H1 (cell line): Measurements from ENCODE around the gene IGF2BP3. TPM values are rescaled to one million over a fixed set of nuclear protein-coding genes. Genes with fewer than 3 reads are reported as not detected.

Experiments used
- CTCF ChIA-PET: fragments of 300-600 bp; sonication (Branson Sonifier 250); formaldehyde crosslinking; loops from one replicate; lab custom pipeline; 2021; ENCODE audit not compliant: partially characterized antibody; lab: Charles Lee
- POLR2A ChIA-PET: fragments of 300-600 bp; sonication (Branson Sonifier 250); formaldehyde crosslinking; loops from one replicate; lab custom pipeline; 2021; ENCODE audit warnings: inconsistent platforms; ENCODE audit not compliant: partially characterized antibody; lab: Charles Lee
- DNase-seq, 2 experiments: peaks; one replicate each; pipeline versions ENCODE4 v3.0.0 to v3.0.0-alpha.2; 2010 to 2022; ENCODE audit warnings: low spot score in 2 of 2, low read depth in 1 of 2, mixed read lengths in 1 of 2
- FAIRE-seq: peaks from 2 replicates; lab custom pipeline; 2011; peaks lifted over from hg19 to GRCh38; lab: Jason Lieb, UNC
- H2AFZ ChIP-seq: 2 replicates; pipeline ENCODE4 v1.8.1; 2012; ENCODE audit warnings: low read length, inconsistent platforms
- H2AK5ac ChIP-seq: 2 replicates; pipeline ENCODE4 v1.6.1; 2013; ENCODE audit warnings: low read depth, low read length
- H2BK120ac ChIP-seq: replicated peaks from 2 replicates; pipeline ENCODE3; 2013; ENCODE audit warnings: low read depth, low read length, inconsistent platforms
- H2BK12ac ChIP-seq: 2 replicates; pipeline ENCODE4 v1.6.1; 2013; ENCODE audit warnings: low read depth, low read length
- H2BK15ac ChIP-seq: 2 replicates; pipeline ENCODE4 v1.6.1; 2013; ENCODE audit warnings: low read length
- H2BK20ac ChIP-seq: 2 replicates; pipeline ENCODE4 v1.6.1; 2013; ENCODE audit warnings: low read length
- H2BK5ac ChIP-seq: 2 replicates; pipeline ENCODE4 v1.6.1; 2013; ENCODE audit warnings: low read depth, low read length
- H3K14ac ChIP-seq: 2 replicates; pipeline ENCODE4 v1.6.1; 2013; ENCODE audit warnings: inconsistent platforms; ENCODE audit not compliant: insufficient read length
- H3K18ac ChIP-seq: 2 replicates; pipeline ENCODE4 v1.6.1; 2013; ENCODE audit warnings: low read length; ENCODE audit errors: extremely low read depth
- H3K23ac ChIP-seq: 2 replicates; pipeline ENCODE4 v1.6.1; 2013; ENCODE audit warnings: inconsistent platforms; ENCODE audit not compliant: insufficient read length
- H3K23me2 ChIP-seq: 2 replicates; pipeline ENCODE4 v1.6.1; 2013; ENCODE audit warnings: low read depth, low read length
- H3K27ac ChIP-seq: 2 replicates; pipeline ENCODE4 v1.6.1; 2011; ENCODE audit warnings: low read depth, low read length, inconsistent platforms
- H3K27me3 ChIP-seq, 4 experiments: replicated peaks in 1 of 4; 1 replicate in 1 of 4; 2 replicates in 3 of 4; pipeline versions ENCODE4 v1.6.1 to v1.8.1; 2011 to 2013; ENCODE audit warnings: low read length in 3 of 4, mild to moderate bottlenecking in 3 of 4, inconsistent platforms in 2 of 4, mixed read lengths in 2 of 4, moderate library complexity in 1 of 4; ENCODE audit not compliant: control insufficient read depth in 3 of 4, insufficient read depth in 3 of 4; ENCODE audit errors: extremely low read depth in 1 of 4
- H3K36me3 ChIP-seq, 4 experiments: 2 replicates each; pipeline versions ENCODE4 v1.6.1 to v1.8.1; 2011 to 2013; ENCODE audit warnings: mild to moderate bottlenecking in 4 of 4, low read length in 3 of 4, moderate library complexity in 2 of 4, control low read depth in 1 of 4, inconsistent platforms in 1 of 4; ENCODE audit not compliant: insufficient read depth in 4 of 4, control insufficient read depth in 2 of 4
- H3K4ac ChIP-seq: replicated peaks from 2 replicates; pipeline ENCODE3; 2013; ENCODE audit warnings: low read length, low read depth, mixed read lengths, inconsistent platforms; ENCODE audit not compliant: insufficient read length
- H3K4me1 ChIP-seq, 4 experiments: replicated peaks in 1 of 4; 1 replicate in 1 of 4; 2 replicates in 3 of 4; pipeline versions ENCODE4 v1.6.1 to v1.8.1; 2011 to 2013; ENCODE audit warnings: low read length in 3 of 4, inconsistent platforms in 2 of 4, mixed read lengths in 1 of 4; ENCODE audit not compliant: insufficient read depth in 4 of 4, control insufficient read depth in 3 of 4
- H3K4me2 ChIP-seq, 2 experiments: 2 replicates each; pipeline versions ENCODE4 v1.6.1 to v1.8.1; 2011 to 2013; ENCODE audit warnings: low read depth in 2 of 2, low read length in 2 of 2, control low read depth in 1 of 2, inconsistent platforms in 1 of 2, mild to moderate bottlenecking in 1 of 2; ENCODE audit not compliant: insufficient read depth in 1 of 2
- H3K4me3 ChIP-seq, 4 experiments: fragments of 200-600, 300-600 bp in 1 of 4; sonication (generic), shearing (Covaris generic), sonication (Bioruptor Twin) in 1 of 4; 2 replicates each; pipeline versions ENCODE4 v1.5.1 to v1.8.1; 2011 to 2016; ENCODE audit warnings: low read length in 4 of 4, low read depth in 3 of 4, control low read depth in 2 of 4, inconsistent platforms in 2 of 4, mild to moderate bottlenecking in 2 of 4, mixed read lengths in 1 of 4, moderate library complexity in 1 of 4; ENCODE audit not compliant: insufficient read depth in 2 of 4; ENCODE audit errors: extremely low read depth in 1 of 4
- H3K56ac ChIP-seq: replicated peaks from 2 replicates; pipeline ENCODE3; 2013; ENCODE audit warnings: low read depth, mild to moderate bottlenecking, mixed read lengths, low read length, inconsistent platforms; ENCODE audit not compliant: insufficient read length
- H3K79me1 ChIP-seq: 2 replicates; pipeline ENCODE4 v1.6.1; 2013; ENCODE audit warnings: low read depth, low read length, control low read depth
- H3K79me2 ChIP-seq, 2 experiments: 2 replicates each; pipeline versions ENCODE4 v1.6.1 to v1.8.1; 2012 to 2013; ENCODE audit warnings: low read length in 2 of 2, mild to moderate bottlenecking in 2 of 2, inconsistent platforms in 1 of 2; ENCODE audit not compliant: insufficient read depth in 2 of 2, control insufficient read depth in 1 of 2
- H3K9ac ChIP-seq, 4 experiments: replicated peaks in 1 of 4; 1 replicate in 1 of 4; 2 replicates in 3 of 4; pipeline versions ENCODE4 v1.6.1 to v1.8.1; 2011 to 2013; ENCODE audit warnings: low read depth in 3 of 4, low read length in 3 of 4, control low read depth in 2 of 4, mild to moderate bottlenecking in 2 of 4, moderate library complexity in 2 of 4, inconsistent platforms in 1 of 4; ENCODE audit errors: extremely low read depth in 1 of 4
- H3K9me3 ChIP-seq, 2 experiments: 2 replicates each; pipeline versions ENCODE4 v1.6.1 to v1.8.1; 2012 to 2013; ENCODE audit warnings: mild to moderate bottlenecking in 2 of 2, moderate library complexity in 2 of 2, control low read depth in 1 of 2, inconsistent platforms in 1 of 2, low read depth in 1 of 2, low read length in 1 of 2, mixed read lengths in 1 of 2; ENCODE audit not compliant: insufficient read depth in 2 of 2
- H4K20me1 ChIP-seq, 2 experiments: replicated peaks in 1 of 2; 2 replicates each; pipeline versions ENCODE3 to v1.8.1; 2011 to 2013; ENCODE audit warnings: inconsistent platforms in 2 of 2, low read length in 2 of 2, mild to moderate bottlenecking in 1 of 2; ENCODE audit not compliant: insufficient read depth in 2 of 2, control insufficient read depth in 1 of 2
- H4K5ac ChIP-seq: 2 replicates; pipeline ENCODE4 v1.6.1; 2013; ENCODE audit warnings: low read length, low read depth, mixed read lengths, inconsistent platforms; ENCODE audit not compliant: insufficient read length
- H4K8ac ChIP-seq: 2 replicates; pipeline ENCODE4 v1.8.0; 2013; ENCODE audit warnings: mild to moderate bottlenecking, moderate library complexity, low read length, inconsistent platforms; ENCODE audit not compliant: insufficient read depth; ENCODE audit errors: extremely low read depth
- H4K91ac ChIP-seq: replicated peaks from 2 replicates; pipeline ENCODE3; 2013; ENCODE audit warnings: low read length, mixed read lengths, inconsistent platforms; ENCODE audit not compliant: insufficient read length
- HDAC2 ChIP-seq, 2 experiments: fragments of 300-600 bp in 1 of 2; sonication (generic) in 1 of 2; IDR thresholded peaks; 2 replicates each; pipeline ENCODE4 v1.6.1; 2011 to 2012; ENCODE audit warnings: low read depth in 2 of 2, low read length in 2 of 2, mild to moderate bottlenecking in 2 of 2, moderate library complexity in 2 of 2, borderline replicate concordance in 1 of 2, inconsistent platforms in 1 of 2
- NRF1 ChIP-seq: IDR thresholded peaks from 2 replicates; pipeline ENCODE4 v1.6.1; 2011; ENCODE audit warnings: mild to moderate bottlenecking, low read depth, low read length, improper control_type of control experiment
- SP1 ChIP-seq: IDR thresholded peaks from 2 replicates; pipeline ENCODE4 v1.6.1; 2011; ENCODE audit warnings: low read depth, low read length
- WGBS, 2 experiments: shearing (Covaris generic) in 1 of 2; methylation state at CpG; one replicate each; pipeline versions ENCODE4 v1.1.6 to v1.1.7; 2013 to 2015; ENCODE audit warnings: low lambda C conversion rate in 2 of 2, mixed read lengths in 2 of 2, inconsistent platforms in 1 of 2, low coverage in 1 of 2, missing lambda C conversion rate in 1 of 2; ENCODE audit not compliant: insufficient replicate concordance in 2 of 2, insufficient coverage in 1 of 2, insufficient read length in 1 of 2; ENCODE audit errors: extremely low coverage in 1 of 2, missing lambda C conversion rate in 1 of 2; 5-methylcytosine and 5-hydroxymethylcytosine counted together
- polyA plus RNA-seq, 7 experiments: library from polyadenylated mRNA; depleted of rRNA in 3 of 7; stranded (reverse) in 5 of 7; unstranded in 2 of 7; fragments of >200 nt in 5 of 7; fragments of 200-250 nt in 2 of 7; gene quantifications; 1 replicate in 5 of 7; 2 replicates in 1 of 7; 4 replicates in 1 of 7; pipeline versions ENCODE4 v1.2.1 to v1.2.3, GENCODE V29; 2011 to 2013; ENCODE audit warnings: missing spikeins in 2 of 7, mixed read lengths in 2 of 7
- total RNA-seq: library from RNA; stranded (reverse); fragmentation: NEBNext Ultra II Directional; extraction: Animal tissue kit (Norgen Biotek cat#: 25700); gene quantifications from 2 replicates; pipeline ENCODE4 v1.2.1, GENCODE V29; 2021
- TF ChIP-seq, protein P1 (sequence below): IDR thresholded peaks from 2 replicates; pipeline ENCODE4 v1.6.1; 2011; ENCODE audit warnings: low read length, improper control_type of control experiment

IGF2BP3 gene
- total and polyA plus RNA-seq, 2 of the 8 experiments (the other 6 are each of a cell fraction or from before 2014, with no cell fraction given), result 66.3 to 193 TPM

- DNase-seq, result no peak
- no peak overlapping the region for H2AFZ ChIP-seq
- no peak overlapping the region for H2BK120ac ChIP-seq
- H2BK20ac ChIP-seq, result no peak overlapping the region
- no peak overlapping the region for H2BK12ac ChIP-seq
- no peak for FAIRE-seq
- WGBS, 2 experiments, result 84% methylated on average over 7 of the region's 7 CpGs; no CpG with 5 or more reads in 1 of the 2 experiments
- H3K4me2 ChIP-seq, result no peak overlapping the region
- no peak overlapping the region; the same call in 1 of the 2 replicates for H3K27ac ChIP-seq
- H3K56ac ChIP-seq, result no peak overlapping the region
- peaks cover 8% of the 10 kb centered on the region for H3K79me1 ChIP-seq
- no peak overlapping the region for H4K91ac ChIP-seq
- H4K5ac ChIP-seq, result no peak overlapping the region
- POLR2A ChIA-PET, result interaction anchor here (0.8 to 2.1 kb wide), 7 partner anchors 10 to 118 kb away, joined by 3 to 7 read pairs (median 3); no protein-coding TSS in a partner anchor
- H4K8ac ChIP-seq, result no peak overlapping the region
- no peak overlapping the region for H3K9ac ChIP-seq
- no peaks in the 10 kb centered on the region for H3K4me1 ChIP-seq
- no peak overlapping the region for H3K4me3 ChIP-seq
- no peak overlapping the region for H3K18ac ChIP-seq
- TF ChIP-seq HDAC2 (IDR thresholded peaks at IDR 0.05; ENCODE audit: borderline replicate concordance in 1 of 2, low read depth in 2 of 2, low read length in 2 of 2) (no peak), SP1 (no peak), NRF1 (no peak)
- TF ChIP-seq, protein P1, sequence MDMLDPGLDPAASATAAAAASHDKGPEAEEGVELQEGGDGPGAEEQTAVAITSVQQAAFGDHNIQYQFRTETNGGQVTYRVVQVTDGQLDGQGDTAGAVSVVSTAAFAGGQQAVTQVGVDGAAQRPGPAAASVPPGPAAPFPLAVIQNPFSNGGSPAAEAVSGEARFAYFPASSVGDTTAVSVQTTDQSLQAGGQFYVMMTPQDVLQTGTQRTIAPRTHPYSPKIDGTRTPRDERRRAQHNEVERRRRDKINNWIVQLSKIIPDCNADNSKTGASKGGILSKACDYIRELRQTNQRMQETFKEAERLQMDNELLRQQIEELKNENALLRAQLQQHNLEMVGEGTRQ, result no peak
- H2BK15ac ChIP-seq, result no peak overlapping the region
- H3K36me3 ChIP-seq, result peaks cover 13 to 81% (median 54%) of the 10 kb centered on the region in 4 experiments
- no peak overlapping the region for H2AK5ac ChIP-seq
- no peak overlapping the region for H2BK5ac ChIP-seq
- H3K79me2 ChIP-seq, result peaks cover 4 to 93% of the 10 kb centered on the region in 2 experiments
- no peak overlapping the region for H3K23ac ChIP-seq
- H3K9me3 ChIP-seq, result peaks cover 2 to 5% of the 10 kb centered on the region in 2 experiments; a peak in 2 of 4 replicates
- CTCF ChIA-PET, result interaction anchor here (0.7 to 1.2 kb wide), 4 partner anchors 8 to 110 kb away, joined by 3 read pairs; no protein-coding TSS in a partner anchor
- H3K27me3 ChIP-seq, result no peaks in the 10 kb centered on the region
- H3K4ac ChIP-seq, result no peak overlapping the region
- peaks cover 11 to 12% of the 10 kb centered on the region in 2 experiments for H4K20me1 ChIP-seq
- no peak overlapping the region for H3K14ac ChIP-seq
- no peaks in the 10 kb centered on the region for H3K23me2 ChIP-seq
Measured at GRCh38 chr7:23410446-23411183, 59.7 kb downstream of the IGF2BP3 start.
